SW 1271 (cell line): ENCODE results near the gene GGCX.
"Not testable (repeated sequence)": the region's sequence is repeated elsewhere in the genome, so short reads cannot be mapped to it uniquely, and the experiment has no call there.

Experiments
- DNase-seq, 2 experiments: peaks; one replicate each; lab custom pipeline; 2025; lab: John Stamatoyannopoulos, UW

Gene GGCX

DNA sequence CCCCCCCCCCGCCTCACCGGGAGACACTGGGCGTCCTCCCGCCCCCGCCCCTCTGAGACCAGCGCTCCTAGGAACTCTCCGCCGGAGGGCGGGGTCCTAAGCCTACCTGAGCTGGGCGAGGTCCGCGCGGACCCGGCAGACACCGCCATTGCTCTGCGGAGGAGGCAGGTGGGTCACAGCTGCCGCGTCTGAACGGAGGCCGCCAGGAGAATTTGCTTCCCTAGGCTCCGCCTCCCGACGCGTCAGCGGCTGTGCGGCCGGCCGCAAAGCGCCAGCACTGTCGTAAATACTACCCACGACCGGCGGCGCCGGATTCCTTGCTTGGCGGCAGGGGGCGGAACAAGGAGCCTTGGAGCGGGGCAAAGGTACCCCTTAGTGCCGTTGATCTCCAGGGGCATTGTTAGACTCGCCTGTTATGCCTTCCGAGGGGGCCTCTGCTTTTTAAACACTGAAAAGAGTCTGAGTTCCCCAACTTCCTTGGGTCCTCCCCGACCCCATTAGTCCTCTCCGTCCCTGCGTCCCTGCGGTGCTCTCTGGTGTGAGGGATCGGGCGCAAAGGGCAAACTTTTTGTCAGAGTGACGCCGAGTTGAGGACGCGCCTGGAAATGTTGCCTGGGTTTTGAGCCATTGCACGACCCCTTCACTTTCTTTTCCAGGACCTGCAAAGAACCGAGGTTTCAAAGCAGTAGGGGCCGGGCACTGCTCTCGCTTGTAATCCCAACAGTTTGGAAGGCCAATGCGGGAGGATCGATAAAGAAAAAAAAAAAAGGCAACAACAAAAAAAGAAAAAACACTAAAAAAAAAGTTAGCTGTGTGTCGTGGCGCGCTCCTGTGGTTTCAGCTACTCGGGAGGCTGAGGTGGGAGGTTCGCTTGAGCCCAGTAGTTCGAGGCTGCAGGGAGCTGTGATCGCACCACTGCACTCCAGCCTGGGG lies at the start of gene GGCX:
TSS of gene GGCX (minus strand) at position 214 of the 933 bp plus-strand sequence. CDS start at position 149, 65 bp downstream.
- peak; percentile 86 to 88 for DNase-seq

DNA sequence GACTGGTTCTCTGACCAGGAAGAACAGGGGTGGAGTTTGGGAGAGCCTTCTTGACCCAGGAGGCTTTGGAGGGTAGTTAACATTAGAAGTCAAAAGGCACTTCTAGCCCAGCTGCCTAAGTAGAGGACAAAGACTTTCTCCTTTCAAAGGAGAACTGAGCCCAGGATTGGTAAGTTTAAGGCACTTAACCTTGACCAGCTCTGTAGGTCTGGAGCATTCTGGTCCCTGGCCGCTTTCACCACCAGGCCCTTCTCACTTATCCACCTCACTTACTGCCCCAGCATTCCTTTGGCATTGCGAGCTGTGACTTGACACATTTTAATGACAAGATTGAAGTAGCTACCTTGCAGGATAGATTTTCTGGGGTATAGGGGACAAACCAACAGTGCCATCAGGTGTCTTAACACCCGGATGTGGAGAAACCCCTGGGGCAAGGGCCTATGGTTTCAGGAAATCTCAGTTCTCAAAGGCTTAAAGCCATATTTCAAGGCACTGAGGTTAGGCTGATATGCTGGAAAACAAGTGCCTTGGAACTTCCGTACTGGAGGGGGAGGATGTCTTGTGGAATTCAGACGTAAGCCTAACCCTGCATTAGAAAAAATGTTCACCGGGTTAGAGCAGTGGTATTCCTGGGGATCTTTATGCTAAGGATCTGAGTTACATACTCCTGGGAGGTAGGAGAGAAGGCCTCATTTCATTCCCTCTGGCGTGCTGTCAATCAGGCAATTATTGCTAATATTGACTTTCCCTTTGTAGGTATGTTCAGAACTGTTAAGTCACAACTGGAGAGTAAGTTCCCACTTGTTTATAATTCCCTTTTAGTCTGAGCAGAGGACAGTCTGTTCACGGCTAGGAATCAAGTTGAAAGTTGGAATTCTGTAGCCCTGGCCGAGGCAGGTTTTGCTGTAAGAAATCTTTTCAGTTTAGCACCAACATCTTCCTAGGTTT lies 46.2 kb upstream of the GGCX start:
- DNase-seq = no peak

DNA sequence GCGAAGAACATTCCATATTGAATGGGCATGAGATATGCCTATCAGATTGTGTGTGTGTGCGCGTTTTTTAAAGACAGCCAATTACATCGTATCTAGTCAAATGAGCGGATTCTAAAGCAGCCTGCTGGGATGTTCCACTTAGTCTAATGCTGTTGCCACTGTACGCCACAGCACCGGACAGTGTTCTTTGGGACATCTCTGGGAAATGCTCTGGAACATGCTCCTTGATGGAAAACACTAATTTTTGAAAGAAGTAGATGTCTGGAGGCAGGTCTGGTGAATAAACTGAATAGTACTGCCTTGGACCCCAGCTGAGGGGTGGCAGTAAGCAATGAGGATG lies 44.8 kb upstream of the GGCX start:
- no peak for DNase-seq

DNA sequence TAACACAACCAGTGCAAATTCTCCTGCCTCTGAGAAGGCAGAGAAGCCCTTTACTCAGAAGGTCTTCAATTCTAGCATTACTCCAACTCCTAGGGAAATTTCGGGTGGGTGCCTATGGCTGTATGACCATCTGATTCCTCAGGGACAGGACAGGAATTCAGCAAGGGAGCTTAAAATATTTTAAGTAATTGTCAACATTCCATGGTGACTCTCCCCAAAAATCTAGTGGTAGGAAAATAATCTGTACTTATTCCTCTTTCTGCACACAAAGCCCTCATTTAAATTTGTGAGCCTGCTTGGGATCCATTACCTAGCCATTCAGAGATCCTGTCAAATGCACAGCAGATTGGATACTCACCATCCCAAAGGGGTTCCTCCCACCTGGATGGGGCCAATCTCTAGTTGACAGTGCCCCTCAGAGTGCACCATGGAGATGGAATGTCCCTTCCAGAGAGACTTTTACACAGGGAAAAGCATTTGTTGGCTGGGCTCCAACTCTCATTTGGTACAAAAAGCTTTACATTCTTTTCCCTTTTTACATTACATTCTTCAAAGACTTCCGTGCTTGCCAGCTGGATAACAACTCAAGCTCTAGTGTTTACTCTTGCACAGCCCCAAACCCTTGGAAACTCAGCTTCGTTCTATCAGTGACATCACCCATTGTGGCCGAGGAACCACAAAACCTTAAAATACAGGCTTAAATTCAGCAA lies 44.3 kb upstream of the GGCX start:
- no peak for DNase-seq

DNA sequence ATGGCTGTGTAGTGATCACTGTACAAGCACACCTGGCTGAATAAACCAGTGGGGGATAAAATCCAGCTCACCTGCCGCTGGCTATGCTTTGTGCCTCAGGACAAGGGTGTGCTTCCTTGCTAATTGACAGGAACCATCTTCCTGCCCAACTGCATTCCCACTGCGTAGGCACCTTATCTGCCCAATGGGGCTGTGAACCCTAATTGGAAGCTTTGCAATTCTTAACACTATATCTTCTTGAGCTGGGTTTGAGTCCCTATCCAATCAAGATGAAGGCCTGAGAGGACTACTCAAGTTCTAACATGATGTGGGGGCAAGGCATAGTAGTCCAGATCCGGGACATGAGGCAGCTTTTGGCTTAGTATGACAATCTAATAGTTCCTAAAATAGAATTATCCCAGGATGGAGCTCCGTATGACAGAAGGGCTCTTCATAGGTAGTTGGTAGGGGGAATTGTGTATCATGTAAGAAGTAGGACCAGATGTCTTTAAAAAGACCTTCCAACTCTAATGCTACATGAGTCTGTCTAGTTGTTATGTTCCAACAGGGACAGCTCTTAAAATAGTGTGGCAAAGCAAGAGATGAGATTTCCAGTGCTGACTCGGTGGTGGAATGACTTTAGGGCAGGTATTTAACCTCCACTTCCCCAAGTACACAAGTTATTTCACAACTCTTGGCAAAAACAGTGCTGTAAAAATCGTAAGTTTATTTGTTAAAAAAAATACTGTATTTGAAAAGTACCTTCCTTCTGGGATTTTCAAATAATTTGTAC lies 43.5 kb upstream of the GGCX start:
- no peak for DNase-seq

DNA sequence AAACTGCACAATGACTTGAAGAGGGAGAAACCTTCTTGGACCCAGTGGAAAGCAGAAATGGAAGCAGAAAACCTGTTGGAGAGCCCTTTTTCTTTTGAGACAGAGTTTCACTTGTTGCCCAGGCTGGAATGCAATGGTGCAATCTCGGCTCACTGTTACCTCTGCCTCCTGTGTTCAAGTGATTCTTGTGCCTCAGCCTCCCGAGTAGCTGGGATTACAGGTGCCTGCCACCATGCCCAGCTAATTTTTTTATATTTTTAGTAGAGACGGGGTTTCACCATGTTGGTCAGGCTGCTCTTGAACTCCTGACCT lies 42.8 kb upstream of the GGCX start:
- DNase-seq = not testable (repeated sequence)

DNA sequence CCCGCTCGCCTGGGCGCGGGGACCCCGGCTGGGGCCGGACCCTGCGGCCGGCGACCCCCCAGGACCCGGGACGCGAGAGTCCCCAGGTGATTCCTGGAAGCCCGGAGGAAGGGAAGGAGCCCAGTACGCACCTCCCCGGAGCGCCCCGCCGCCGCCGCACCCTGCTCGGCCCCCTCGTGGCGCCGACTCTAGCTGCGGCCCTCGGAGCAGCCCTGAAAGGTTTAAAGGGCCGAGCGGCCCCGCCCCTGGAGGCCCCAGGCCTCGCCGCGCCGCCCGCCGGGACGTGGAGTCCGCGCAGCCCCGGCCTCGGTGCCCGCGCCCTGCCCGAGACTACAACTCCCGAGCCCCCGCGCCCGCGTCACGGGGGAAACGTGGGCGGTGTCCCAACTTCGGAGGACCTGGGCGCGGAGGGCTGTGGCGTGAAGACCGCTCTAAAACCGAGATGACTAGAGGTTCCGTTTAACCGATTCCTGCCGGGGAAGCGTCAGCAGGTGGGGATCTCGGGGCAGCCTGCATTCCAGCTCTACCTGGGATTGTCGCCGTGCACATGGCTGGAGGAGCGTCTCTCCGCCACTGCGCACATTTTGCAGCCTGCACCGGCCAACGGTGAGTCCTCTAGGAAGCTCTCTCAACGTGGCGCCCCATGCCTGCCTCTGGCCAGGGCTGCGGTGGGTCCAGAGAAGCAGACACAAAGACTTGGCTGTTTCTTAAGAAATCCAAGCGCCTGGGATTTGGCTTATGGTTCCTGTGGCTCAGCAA lies 41.4 kb upstream of the GGCX start, which contains the start of gene TMEM150A:
TSS of gene TMEM150A (minus strand) at position 223 of the 759 bp plus-strand sequence. CDS start 750 bp downstream, outside the sequence.
- peak; percentile 70 to 80 for DNase-seq

DNA sequence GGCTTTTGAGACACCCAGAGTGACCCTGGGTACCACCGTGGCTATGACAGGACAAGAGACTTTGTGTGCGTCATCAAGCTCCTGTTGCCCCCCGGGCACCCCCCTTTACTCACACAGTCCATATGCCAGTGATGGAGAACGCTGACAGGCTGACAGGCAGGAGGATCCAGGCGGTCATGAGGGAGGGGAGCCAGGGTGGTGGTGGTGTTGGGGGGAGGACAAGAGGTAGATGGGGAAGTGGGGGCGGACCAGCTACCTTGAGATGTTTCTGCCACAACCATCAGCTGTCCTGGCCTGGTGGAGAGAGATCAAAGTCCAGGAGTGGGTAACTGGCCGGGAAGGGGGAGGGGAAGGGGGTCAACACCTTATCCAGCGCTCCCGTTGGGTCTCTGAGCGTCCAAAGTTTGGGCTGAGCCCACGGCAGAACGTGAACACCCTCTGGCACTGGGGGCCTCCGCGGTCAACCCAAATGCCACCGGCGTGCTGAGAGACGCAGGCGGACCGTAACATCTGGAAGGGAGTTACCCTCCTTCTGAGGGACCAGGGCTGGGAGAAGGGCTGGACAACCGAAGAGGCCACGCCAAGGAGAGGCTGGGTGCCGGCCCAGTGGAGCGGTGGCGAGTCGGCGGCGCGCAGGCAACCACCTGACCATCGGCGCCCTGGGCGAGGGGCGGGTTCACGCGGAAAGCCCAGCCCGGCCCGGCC lies 40.6 kb upstream of the GGCX start:
- DNase-seq = peak in 1 of 2 experiments; percentile 40

DNA sequence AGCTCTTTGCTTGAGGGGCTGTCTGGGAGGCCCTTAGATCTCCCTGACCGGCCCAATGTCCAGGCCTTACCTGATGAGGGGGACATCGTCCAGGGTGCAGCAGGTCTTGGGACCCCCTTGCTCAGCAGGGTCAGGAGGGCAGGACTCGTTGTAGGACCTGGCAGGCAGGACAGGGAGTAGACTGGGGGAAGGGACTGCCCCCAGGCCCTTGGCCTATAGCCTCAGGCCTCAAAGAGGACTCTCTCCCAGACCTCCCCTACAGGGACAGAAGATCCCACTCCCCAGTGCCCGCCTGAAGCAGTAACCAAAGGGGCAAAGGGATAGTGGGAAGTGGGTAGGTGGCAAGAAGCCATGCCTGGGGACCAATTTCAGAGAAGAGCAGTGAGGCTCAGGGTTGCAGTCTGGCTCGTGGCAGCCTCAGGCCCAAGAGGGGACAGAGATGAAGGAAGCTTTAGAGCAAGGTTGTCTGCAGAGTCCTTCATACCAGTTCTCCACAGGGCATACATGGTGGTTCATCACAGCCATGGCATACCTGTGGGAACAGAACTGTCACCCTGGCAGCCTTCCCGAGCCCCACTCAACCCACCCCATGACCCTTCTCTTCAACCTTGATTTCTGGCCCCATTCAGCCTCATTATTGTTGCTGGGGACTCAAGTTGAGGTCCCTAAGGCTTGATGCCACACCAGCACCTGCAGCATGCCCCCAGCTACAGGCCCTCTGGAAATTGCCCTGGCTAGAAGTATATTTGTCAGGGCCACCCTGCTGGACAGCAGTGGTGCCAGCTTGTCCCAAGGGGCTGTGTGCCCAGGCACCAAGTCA lies 39.9 kb upstream of the GGCX start:
- no peak for DNase-seq

DNA sequence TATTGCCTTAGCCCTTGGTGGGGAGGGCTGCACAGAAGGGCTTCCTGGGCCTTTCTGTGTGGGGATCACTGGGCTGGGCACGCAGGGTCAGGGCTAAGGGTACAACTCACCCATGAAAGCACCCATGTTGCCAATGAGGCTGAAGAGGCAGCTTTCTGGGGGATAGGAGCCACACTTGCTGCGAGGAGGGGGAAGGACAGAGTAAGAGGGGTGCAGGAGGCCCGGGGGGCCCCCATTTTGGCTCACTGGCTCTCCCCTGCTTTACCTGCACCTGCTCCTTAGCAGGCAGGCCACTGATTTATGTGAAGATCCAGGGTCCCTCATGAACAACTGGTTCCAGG lies 38.9 kb upstream of the GGCX start:
- no peak for DNase-seq

DNA sequence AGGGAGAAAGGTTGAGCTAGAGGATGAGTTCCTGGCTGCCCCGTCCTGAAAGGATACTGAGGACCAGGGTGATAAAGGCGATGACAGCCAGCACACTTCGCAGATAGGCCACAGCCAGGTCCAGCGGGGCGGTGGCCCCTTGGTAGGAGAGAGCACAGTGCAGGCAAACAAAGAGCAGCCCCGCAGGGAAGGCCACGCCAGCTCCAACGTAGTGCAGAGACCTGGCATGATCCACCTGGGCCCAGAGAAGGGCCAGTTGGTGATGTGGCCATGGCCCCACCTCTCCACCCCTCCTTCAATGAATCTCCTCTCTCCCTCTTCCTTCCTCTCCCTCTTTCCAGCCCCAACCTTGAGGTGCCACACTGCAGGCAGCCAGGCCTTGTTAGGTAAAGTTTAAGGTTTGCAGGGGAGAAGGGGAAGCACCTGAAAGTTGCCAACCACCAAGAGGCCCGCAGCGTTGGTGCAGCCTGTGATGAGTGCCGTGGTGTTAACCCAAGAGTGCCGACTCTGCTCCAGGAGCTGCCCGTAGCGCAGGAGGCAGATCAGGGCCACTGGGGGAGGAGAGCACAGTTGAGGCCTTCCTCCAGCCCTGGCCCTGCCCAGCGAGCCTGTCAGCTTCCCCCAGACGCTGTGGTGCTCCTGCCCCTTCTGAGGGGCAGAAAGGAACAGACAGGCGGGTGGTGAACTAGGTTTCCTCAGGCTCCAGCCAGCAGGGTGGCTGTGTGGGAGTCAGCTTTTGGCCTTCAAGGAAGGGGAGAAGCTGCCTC lies 38.4 kb upstream of the GGCX start:
- no peak for DNase-seq

DNA sequence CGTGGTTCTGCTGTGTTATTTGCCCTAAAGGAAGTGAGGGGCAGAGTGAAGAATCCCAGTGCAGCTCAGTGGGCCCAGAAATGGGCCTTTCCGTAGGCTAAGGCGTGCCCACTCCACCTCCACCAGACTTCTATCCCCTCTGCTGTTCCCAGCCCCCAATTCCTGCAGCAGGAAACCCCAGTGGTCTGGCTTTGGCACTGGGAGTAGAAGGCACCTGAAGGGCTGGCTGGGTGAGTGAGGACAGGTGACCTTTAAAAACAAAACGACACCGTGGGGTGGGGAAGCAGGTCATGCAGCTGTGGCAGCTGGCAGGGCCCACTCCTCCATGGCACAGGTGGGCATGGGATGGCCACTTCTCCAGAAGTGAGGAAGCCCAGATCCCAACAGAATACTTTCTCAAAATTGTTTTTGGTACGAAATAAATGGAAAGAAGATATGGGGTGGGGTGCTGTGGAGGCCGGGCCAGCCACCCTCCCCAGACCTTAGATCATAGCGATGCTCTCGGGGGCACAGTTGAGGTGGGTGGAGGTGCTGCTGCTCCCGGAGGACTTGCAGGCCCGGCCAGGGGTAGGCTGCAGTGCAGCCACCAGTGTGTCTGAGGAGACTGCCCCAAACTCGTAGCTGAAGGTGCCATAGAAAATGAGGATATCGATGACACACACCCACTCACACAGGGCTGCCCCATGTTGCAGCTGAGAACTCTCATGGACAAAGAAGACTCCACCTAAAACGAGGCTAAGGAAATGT lies 37.5 kb upstream of the GGCX start:
- no peak for DNase-seq

DNA sequence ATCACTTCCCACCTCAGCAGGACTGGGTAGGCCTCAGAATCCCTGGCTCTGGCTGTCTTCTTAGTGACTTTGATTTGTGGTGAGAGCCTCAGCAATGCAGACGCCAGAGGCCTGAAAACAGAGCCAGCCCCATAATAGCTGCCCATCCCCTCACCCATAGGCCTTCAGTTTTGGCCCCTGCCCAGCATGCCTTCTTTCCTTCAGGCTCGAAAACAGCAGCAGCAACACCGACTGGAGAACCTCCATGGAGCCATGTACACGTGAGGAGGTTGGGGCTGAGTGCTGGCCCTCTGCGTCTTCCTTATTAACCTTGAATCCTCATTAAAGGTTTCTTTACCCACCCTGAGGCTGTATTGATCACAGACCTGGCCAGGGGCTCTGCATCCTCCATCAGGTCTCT lies 35.9 kb upstream of the GGCX start:
- no peak for DNase-seq

DNA sequence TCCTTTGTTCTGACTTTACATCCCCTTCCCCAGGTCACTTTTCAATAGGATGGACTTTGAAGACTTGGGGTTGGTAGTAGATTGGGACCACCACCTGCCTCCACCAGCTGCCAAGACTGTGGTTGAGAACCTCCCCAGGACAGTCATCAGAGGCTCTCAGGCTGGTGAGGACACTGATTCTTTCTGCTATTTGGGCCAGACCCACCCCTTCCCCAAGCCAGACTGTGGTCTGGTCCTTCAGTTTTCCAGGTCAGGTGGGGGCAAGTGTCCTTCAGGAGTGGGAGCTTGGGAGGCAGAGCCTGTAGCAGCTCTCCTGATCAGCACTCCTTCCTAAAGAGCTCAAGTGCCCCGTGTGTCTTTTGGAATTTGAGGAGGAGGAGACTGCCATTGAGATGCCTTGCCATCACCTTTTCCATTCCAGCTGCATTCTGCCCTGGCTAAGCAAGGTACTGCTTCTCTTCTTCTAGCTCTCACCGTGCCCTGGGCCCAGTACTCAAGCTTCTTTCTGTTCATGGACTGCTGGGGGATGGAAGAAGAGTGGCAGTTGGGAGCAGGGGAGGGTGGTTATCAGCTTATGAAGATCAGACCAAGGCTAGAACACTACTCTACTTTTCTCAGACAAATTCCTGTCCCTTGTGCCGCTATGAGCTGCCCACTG lies 35.3 kb upstream of the GGCX start:
- DNase-seq = no peak

DNA sequence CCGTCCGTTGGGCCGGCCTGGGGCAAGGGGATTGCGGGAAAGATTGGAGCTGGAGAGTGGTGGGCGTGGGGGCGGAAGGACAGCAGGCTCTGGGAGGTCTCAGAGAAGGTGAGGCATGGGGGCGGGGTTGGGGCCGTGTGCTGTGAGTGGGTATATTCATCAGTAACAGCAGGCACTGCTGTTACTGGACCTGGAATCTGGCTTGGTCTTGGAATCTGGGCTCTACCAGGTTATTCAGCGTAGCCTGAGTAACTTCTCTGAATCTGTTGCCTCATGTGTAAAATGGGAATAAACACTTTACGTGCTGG lies 34.7 kb upstream of the GGCX start:
- no peak for DNase-seq

DNA sequence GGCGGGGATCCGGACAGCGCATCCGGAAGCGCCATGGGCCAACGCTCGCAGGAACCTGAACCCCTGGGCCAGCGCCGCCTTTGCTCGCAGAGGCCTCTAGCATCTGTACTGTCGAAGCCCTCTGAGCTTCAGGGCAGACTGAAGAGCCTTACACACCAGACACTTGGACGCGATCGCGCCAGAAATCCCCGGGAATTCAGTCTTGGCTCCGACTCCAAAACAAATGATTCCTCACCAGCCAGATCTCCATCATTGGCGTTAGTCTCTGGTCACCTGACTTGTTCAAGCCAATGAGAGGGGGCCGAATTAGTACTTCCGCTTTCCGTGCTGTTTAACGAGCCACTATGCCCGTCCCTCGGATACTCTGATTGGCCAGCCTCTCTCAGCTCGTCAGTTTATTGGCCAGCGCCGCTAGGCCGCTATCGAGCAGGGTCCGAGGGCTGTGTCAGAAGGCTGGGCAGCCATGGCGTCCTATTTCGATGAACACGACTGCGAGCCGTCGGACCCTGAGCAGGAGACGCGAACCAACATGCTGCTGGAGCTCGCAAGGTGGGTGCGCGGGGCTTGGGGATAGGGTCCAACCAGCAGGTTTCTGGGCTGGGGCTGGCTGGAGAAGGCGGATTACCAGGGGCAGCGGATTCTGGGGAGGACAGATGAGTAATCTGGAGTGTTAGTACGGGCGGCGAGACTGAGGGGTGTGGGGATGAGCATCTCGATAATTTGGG lies 34.2 kb upstream of the GGCX start, which contains the start of gene RNF181:
TSS of gene RNF181 (plus strand) at position 445 of the 725 bp plus-strand sequence. CDS start at position 464, 19 bp downstream.
- peak; percentile 96 to 99 for DNase-seq
